Upper lobe of right lung (tissue), 1 donor: ENCODE results near the gene ZNF577. TPM values are rescaled to one million over a fixed set of nuclear protein-coding genes. Genes with fewer than 3 reads are reported as not detected.

Source experiments
- ATAC-seq: fragments of 200-7000 bp; cut with Tn5 transposase; one replicate; pipeline ENCODE4 v1.9.1; 2020; ENCODE audit warnings: mild to moderate bottlenecking, moderate library complexity
- DNase-seq: peaks from one replicate; pipeline ENCODE4 v3.0.0-alpha.2; 2020
- H3K27ac ChIP-seq: fragments of 200-600 bp; one replicate; pipeline ENCODE4 v1.8.0; 2022
- H3K27me3 ChIP-seq: fragments of 200-600 bp; one replicate; pipeline ENCODE4 v1.8.0; 2022; ENCODE audit warnings: mild to moderate bottlenecking
- H3K36me3 ChIP-seq: fragments of 200-600 bp; one replicate; pipeline ENCODE4 v1.8.0; 2022
- H3K4me1 ChIP-seq: fragments of 200-600 bp; one replicate; pipeline ENCODE4 v1.8.0; 2022
- H3K4me3 ChIP-seq: fragments of 200-600 bp; one replicate; pipeline ENCODE4 v1.8.0; 2022; ENCODE audit warnings: mild to moderate bottlenecking
- H3K9me3 ChIP-seq: fragments of 200-600 bp; one replicate; pipeline ENCODE4 v1.8.0; 2022
- intact Hi-C: fragments of 100-400 bp; cut with DNase I; formaldehyde crosslinking; loops from one replicate; pipeline ENCODE4 v1.11.0; 2022
- total RNA-seq: library from RNA; stranded (reverse); fragmentation: NEBNext Ultra II Directional; extraction: Animal tissue kit (Norgen Biotek cat#: 25700); gene quantifications from one replicate; pipeline ENCODE4 v1.2.1, GENCODE V29; 2021
- TF ChIP-seq, protein P1 (sequence below): fragments of 200-600 bp; IDR thresholded peaks from one replicate; pipeline ENCODE4 v1.8.0; 2022; ENCODE audit warnings: antibody characterized with exemption
- donor health status: DM: no; HTN: yes; CAD: no; lungs with severe emphysema.

Gene ZNF577
- total RNA-seq, 1 donor from 2014 or later: 9.4 TPM

DNA sequence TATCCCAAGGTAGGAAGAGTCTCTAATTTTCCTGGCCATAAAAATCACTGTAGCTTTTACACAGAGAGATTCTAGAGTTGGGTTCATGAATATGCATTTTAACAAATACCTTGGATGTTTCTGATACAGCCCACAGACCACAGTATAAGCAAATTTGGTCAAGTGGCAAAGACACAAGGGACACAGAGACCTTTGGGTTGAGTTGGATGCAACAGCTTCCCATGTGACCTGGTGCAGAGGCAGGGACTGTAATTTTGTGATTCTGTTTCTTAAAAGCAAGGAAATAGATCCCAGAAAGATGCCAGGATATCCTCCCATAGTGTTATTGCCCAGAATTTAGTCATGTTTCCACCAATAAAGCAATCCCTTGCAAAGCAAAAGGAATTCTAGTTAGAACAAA is 65.8 kb downstream of the ZNF577 start:
- intact Hi-C loops: no loop called here
- TF ChIP-seq, protein P1, sequence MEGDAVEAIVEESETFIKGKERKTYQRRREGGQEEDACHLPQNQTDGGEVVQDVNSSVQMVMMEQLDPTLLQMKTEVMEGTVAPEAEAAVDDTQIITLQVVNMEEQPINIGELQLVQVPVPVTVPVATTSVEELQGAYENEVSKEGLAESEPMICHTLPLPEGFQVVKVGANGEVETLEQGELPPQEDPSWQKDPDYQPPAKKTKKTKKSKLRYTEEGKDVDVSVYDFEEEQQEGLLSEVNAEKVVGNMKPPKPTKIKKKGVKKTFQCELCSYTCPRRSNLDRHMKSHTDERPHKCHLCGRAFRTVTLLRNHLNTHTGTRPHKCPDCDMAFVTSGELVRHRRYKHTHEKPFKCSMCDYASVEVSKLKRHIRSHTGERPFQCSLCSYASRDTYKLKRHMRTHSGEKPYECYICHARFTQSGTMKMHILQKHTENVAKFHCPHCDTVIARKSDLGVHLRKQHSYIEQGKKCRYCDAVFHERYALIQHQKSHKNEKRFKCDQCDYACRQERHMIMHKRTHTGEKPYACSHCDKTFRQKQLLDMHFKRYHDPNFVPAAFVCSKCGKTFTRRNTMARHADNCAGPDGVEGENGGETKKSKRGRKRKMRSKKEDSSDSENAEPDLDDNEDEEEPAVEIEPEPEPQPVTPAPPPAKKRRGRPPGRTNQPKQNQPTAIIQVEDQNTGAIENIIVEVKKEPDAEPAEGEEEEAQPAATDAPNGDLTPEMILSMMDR: no peak
- Histone ChIP-seq H3K9me3 (no peaks in the 10 kb centered on the region), H3K36me3 (no peaks in the 10 kb centered on the region), H3K27me3 (no peaks in the 10 kb centered on the region), H3K27ac (no peak overlapping the region), H3K4me3 (no peak overlapping the region), H3K4me1 (peaks cover 7% of the 10 kb centered on the region)
- ATAC-seq: peak; percentile 38
- no peak for DNase-seq

DNA sequence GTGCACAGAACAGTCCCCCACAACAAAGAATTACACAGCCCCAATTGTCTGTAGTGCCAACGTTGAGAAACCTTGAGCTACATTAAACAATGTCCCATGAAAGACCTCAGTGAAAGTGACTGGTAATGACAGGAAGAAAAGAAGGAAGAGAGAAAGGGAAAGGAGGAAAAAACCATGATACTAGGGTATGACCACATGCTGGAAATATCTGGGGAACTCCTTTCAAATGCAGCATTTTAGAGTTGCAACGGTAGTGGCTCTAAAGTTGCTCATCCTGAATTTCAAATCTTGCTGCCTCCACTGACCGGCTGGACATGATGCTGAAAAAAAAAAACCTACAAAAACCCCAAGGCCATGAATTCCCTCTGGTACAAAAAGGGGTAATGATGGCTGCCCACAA is 66.3 kb downstream of the ZNF577 start:
- Histone ChIP-seq H3K9me3 (no peaks in the 10 kb centered on the region), H3K4me1 (peaks cover 7% of the 10 kb centered on the region), H3K36me3 (no peaks in the 10 kb centered on the region), H3K4me3 (no peak overlapping the region), H3K27ac (no peak overlapping the region), H3K27me3 (no peaks in the 10 kb centered on the region)
- DNase-seq (no peak), ATAC-seq (no peak)
- TF ChIP-seq, protein P1: no peak
- intact Hi-C loops: no loop called here

Other genes starting within 250 kb of the ZNF577 start
- gene SIGLEC14, start 241.1 kb downstream of the ZNF577 start, total RNA-seq: 11.8 TPM
- gene SPACA6, start 194.6 kb downstream of the ZNF577 start, total RNA-seq: 24.0 TPM
- 3.7 TPM for gene HAS1, start 164.0 kb downstream of the ZNF577 start, total RNA-seq
- 53.3 TPM for gene FPR1, start 136.1 kb downstream of the ZNF577 start, total RNA-seq
- gene FPR2, start 126.8 kb downstream of the ZNF577 start, total RNA-seq: 12.5 TPM
- 41.0 TPM for gene FPR3, start 92.8 kb downstream of the ZNF577 start, total RNA-seq
- 11.1 TPM for gene ZNF649, start 17.1 kb upstream of the ZNF577 start, total RNA-seq
- gene ZNF613, start 39.5 kb upstream of the ZNF577 start, total RNA-seq: 5.8 TPM
- 13.0 TPM for gene ZNF350, start 98.9 kb upstream of the ZNF577 start, total RNA-seq
- gene ZNF615, start 120.3 kb upstream of the ZNF577 start, total RNA-seq: 14.4 TPM
- gene ZNF614, start 140.4 kb upstream of the ZNF577 start, total RNA-seq: 7.6 TPM
- gene ZNF432, start 160.9 kb upstream of the ZNF577 start, total RNA-seq: 14.3 TPM
- 27.0 TPM for gene ZNF841, start 207.8 kb upstream of the ZNF577 start, total RNA-seq